K562 (cell line): ENCODE measurements around the gene ANXA9. TPM values are rescaled to one million over a fixed set of nuclear protein-coding genes. Genes with fewer than 3 reads are reported as not detected.

Experiments
- CBFA2T2 ChIP-seq: fragments of 450-650 bp; conservative IDR thresholded peaks from 2 replicates; pipeline ENCODE4 v1.6.1; 2017; ENCODE audit warnings: mild to moderate bottlenecking
- DPF2 ChIP-seq: fragments of 450-650 bp; IDR thresholded peaks from 2 replicates; pipeline ENCODE4 v1.6.1; 2016
- EHMT2 ChIP-seq: fragments of 450-650 bp; IDR thresholded peaks from 2 replicates; pipeline ENCODE4 v1.6.1; 2018; ENCODE audit warnings: antibody characterized with exemption
- HDAC2 ChIP-seq: fragments of 450-650 bp; IDR thresholded peaks from 2 replicates; pipeline ENCODE4 v1.6.1; 2016; ENCODE audit warnings: mild to moderate bottlenecking
- KDM1A ChIP-seq, 2 experiments: fragments of 450-650 bp; IDR thresholded peaks; 2 replicates each; pipeline ENCODE4 v1.6.1; 2016; ENCODE audit warnings: mild to moderate bottlenecking in 2 of 2
- KLF6 ChIP-seq: fragments of 250-450 bp; sonication (Bioruptor Pico); IDR thresholded peaks from 2 replicates; pipeline ENCODE4 v1.4.0; 2020; ENCODE audit warnings: mild to moderate bottlenecking, moderate library complexity, borderline replicate concordance
- NR2C1 ChIP-seq, 2 experiments: fragments of 450-650 bp; IDR thresholded peaks; 2 replicates each; pipeline ENCODE4 v1.6.1; 2017; ENCODE audit warnings: mild to moderate bottlenecking in 2 of 2, antibody characterized with exemption in 1 of 2, inconsistent platforms in 1 of 2, missing compliant biosample characterization in 1 of 2, missing genetic modification characterization in 1 of 2
- RBFOX2 ChIP-seq: fragments of 200-400 bp; formaldehyde crosslinking; IDR thresholded peaks from 2 replicates; pipeline ENCODE4 v1.6.1; 2017; ENCODE audit warnings: low read depth, mild to moderate bottlenecking, low read length, moderate library complexity
- TAL1 ChIP-seq: fragments of 450-650 bp; IDR thresholded peaks from 2 replicates; pipeline ENCODE4 v1.6.1; 2016; ENCODE audit warnings: mild to moderate bottlenecking
- polyA plus RNA-seq, 8 experiments: library from polyadenylated mRNA; depleted of rRNA in 4 of 8; stranded (reverse) in 5 of 8; unstranded in 3 of 8; fragments of >200 nt; fragmentation: Nextera tagmentation in 2 of 8; fragmentation: Illumina TruSeq in 1 of 8; extraction: Ambion mirVana in 2 of 8; extraction: Trizol in 1 of 8; gene quantifications; 2 replicates each; pipeline versions ENCODE4 v1.2.1 to v1.2.3, GENCODE V29; 2011 to 2014; ENCODE audit warnings: inconsistent platforms in 1 of 8, missing spikeins in 1 of 8
- total RNA-seq, 7 experiments: library from RNA; depleted of rRNA in 6 of 7; stranded (reverse); fragments of >200 nt in 6 of 7; fragmentation: Illumina TruSeq in 2 of 7; extraction: Trizol in 2 of 7; gene quantifications; 2 replicates each; pipeline versions ENCODE4 v1.2.1 to v1.2.3, GENCODE V29; 2011 to 2021; ENCODE audit warnings: low replicate concordance in 1 of 7
- TF ChIP-seq, protein P1 (sequence below): sonication (generic); formaldehyde crosslinking; IDR thresholded peaks from 2 replicates; pipeline ENCODE4 v1.8.0; 2022; ENCODE audit warnings: mild to moderate bottlenecking, missing genetic modification reagents
- TF ChIP-seq, protein P2 (sequence below): fragments of 450-650 bp; IDR thresholded peaks from 2 replicates; pipeline ENCODE4 v1.7.0; 2016; ENCODE audit warnings: borderline replicate concordance
- TF ChIP-seq, protein P3 (sequence below): fragments of 450-650 bp; IDR thresholded peaks from 2 replicates; pipeline ENCODE4 v1.7.1; 2018; ENCODE audit warnings: mild to moderate bottlenecking, low read depth; ENCODE audit not compliant: partially characterized antibody
- TF ChIP-seq, protein P4 (sequence below), 3 experiments: IDR thresholded peaks in 2 of 3; conservative IDR thresholded peaks in 1 of 3; 2 replicates each; pipeline ENCODE4 v1.5.1; 2011 to 2012; ENCODE audit warnings: low read length in 3 of 3, mild to moderate bottlenecking in 3 of 3, control low read depth in 2 of 3, improper control_type of control experiment in 1 of 3, inconsistent platforms in 1 of 3, low read depth in 1 of 3, mixed read lengths in 1 of 3, moderate library complexity in 1 of 3; ENCODE audit not compliant: insufficient read depth in 2 of 3

The ANXA9 gene
- total and polyA plus RNA-seq, 9 of the 15 experiments (the other 6 are each of a cell fraction or from before 2014, with no cell fraction given), result 0.24 to 1.6 (median 0.57) TPM

DNA sequence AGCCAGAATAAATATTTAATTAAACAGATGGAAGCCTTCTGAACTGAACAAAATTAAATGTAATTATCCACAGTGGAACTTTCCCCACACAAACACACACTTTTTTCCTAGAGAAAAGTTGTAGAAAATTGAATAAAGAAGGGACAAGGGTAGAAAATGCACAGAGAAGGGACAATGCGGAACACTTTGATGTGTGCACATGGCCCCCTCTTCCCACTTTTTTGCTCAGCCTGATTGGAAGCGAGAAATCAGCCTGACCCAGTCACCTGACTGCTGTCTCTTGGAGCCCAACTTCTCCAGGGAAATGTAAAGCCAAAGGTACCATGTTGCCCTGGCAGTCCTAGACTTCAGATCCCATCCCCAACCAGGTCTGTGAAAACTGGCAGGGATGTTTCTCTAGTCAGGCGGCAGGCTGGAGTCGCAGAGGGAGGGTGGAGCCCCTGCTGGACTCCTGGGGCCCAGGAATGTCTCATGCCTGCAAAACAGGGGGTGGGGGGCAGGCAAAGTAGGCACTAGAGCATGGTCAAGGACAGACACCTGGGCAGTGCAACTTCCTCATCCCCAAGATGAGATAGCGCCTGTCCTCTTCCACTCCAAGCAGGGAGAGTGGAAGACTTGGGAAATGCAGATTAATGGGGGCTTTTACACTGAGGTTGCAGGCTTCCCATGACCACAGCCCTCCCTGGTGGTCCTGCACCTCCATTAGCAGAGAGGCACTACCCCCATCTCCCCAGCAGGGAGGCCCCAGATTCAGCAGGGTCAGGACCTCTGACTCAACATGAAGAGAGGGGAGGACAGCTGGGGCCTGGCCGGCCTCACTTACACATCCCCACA is 10.3 kb upstream of the ANXA9 start (continued):
- TF ChIP-seq, protein P1, sequence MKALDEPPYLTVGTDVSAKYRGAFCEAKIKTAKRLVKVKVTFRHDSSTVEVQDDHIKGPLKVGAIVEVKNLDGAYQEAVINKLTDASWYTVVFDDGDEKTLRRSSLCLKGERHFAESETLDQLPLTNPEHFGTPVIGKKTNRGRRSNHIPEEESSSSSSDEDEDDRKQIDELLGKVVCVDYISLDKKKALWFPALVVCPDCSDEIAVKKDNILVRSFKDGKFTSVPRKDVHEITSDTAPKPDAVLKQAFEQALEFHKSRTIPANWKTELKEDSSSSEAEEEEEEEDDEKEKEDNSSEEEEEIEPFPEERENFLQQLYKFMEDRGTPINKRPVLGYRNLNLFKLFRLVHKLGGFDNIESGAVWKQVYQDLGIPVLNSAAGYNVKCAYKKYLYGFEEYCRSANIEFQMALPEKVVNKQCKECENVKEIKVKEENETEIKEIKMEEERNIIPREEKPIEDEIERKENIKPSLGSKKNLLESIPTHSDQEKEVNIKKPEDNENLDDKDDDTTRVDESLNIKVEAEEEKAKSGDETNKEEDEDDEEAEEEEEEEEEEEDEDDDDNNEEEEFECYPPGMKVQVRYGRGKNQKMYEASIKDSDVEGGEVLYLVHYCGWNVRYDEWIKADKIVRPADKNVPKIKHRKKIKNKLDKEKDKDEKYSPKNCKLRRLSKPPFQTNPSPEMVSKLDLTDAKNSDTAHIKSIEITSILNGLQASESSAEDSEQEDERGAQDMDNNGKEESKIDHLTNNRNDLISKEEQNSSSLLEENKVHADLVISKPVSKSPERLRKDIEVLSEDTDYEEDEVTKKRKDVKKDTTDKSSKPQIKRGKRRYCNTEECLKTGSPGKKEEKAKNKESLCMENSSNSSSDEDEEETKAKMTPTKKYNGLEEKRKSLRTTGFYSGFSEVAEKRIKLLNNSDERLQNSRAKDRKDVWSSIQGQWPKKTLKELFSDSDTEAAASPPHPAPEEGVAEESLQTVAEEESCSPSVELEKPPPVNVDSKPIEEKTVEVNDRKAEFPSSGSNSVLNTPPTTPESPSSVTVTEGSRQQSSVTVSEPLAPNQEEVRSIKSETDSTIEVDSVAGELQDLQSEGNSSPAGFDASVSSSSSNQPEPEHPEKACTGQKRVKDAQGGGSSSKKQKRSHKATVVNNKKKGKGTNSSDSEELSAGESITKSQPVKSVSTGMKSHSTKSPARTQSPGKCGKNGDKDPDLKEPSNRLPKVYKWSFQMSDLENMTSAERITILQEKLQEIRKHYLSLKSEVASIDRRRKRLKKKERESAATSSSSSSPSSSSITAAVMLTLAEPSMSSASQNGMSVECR (CRISPR knock-in tag), result no peak
- TF ChIP-seq HDAC2 (no peak), EHMT2 (no peak), KDM1A (IDR thresholded peaks at IDR 0.05) (peak; percentile 29 to 48; a peak in 1 of 4 replicates), CBFA2T2 (no peak), DPF2 (0 out of 2 replicates have a peak, but pooled peaks have one; percentile 42), TAL1 (no peak), NR2C1 (IDR thresholded peaks at IDR 0.05) (peak; percentile 29; the same call in 1 of the 2 replicates), NR2C1 (tag; IDR thresholded peaks at IDR 0.05) (no peak), KLF6 (CRISPR knock-in tag) (no peak), RBFOX2 (0 out of 2 replicates have a peak, but pooled peaks have one; percentile 42)
- TF ChIP-seq, protein P2, sequence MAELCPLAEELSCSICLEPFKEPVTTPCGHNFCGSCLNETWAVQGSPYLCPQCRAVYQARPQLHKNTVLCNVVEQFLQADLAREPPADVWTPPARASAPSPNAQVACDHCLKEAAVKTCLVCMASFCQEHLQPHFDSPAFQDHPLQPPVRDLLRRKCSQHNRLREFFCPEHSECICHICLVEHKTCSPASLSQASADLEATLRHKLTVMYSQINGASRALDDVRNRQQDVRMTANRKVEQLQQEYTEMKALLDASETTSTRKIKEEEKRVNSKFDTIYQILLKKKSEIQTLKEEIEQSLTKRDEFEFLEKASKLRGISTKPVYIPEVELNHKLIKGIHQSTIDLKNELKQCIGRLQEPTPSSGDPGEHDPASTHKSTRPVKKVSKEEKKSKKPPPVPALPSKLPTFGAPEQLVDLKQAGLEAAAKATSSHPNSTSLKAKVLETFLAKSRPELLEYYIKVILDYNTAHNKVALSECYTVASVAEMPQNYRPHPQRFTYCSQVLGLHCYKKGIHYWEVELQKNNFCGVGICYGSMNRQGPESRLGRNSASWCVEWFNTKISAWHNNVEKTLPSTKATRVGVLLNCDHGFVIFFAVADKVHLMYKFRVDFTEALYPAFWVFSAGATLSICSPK, result no peak
- TF ChIP-seq, protein P3, sequence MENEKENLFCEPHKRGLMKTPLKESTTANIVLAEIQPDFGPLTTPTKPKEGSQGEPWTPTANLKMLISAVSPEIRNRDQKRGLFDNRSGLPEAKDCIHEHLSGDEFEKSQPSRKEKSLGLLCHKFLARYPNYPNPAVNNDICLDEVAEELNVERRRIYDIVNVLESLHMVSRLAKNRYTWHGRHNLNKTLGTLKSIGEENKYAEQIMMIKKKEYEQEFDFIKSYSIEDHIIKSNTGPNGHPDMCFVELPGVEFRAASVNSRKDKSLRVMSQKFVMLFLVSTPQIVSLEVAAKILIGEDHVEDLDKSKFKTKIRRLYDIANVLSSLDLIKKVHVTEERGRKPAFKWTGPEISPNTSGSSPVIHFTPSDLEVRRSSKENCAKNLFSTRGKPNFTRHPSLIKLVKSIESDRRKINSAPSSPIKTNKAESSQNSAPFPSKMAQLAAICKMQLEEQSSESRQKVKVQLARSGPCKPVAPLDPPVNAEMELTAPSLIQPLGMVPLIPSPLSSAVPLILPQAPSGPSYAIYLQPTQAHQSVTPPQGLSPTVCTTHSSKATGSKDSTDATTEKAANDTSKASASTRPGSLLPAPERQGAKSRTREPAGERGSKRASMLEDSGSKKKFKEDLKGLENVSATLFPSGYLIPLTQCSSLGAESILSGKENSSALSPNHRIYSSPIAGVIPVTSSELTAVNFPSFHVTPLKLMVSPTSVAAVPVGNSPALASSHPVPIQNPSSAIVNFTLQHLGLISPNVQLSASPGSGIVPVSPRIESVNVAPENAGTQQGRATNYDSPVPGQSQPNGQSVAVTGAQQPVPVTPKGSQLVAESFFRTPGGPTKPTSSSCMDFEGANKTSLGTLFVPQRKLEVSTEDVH, result no peak
- TF ChIP-seq, protein P4, sequence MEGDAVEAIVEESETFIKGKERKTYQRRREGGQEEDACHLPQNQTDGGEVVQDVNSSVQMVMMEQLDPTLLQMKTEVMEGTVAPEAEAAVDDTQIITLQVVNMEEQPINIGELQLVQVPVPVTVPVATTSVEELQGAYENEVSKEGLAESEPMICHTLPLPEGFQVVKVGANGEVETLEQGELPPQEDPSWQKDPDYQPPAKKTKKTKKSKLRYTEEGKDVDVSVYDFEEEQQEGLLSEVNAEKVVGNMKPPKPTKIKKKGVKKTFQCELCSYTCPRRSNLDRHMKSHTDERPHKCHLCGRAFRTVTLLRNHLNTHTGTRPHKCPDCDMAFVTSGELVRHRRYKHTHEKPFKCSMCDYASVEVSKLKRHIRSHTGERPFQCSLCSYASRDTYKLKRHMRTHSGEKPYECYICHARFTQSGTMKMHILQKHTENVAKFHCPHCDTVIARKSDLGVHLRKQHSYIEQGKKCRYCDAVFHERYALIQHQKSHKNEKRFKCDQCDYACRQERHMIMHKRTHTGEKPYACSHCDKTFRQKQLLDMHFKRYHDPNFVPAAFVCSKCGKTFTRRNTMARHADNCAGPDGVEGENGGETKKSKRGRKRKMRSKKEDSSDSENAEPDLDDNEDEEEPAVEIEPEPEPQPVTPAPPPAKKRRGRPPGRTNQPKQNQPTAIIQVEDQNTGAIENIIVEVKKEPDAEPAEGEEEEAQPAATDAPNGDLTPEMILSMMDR (IDR thresholded peaks at IDR 0.05 in 2 of 3, conservative IDR thresholded peaks at IDR 0.05 in 1 of 3; ENCODE audit: insufficient read depth in 2 of 3, low read depth in 1 of 3, low read length in 3 of 3), result peak; percentile 12 to 69 (median 46); a peak in 4 of 6 replicates
